ENCODE data around the gene LMAN2L. TPM values are rescaled to one million over a fixed set of nuclear protein-coding genes. Genes with fewer than 3 reads are reported as not detected.

Gene LMAN2L
- total and polyA plus RNA-seq, 2 donors (not counting 1 experiment from before 2014, with no cell fraction given) = 5.7 to 10.7 TPM

- H3K27ac ChIP-seq (ENCODE audit: low read length in 2 of 2) = no peak overlapping the region
- CTCF ChIA-PET = no interaction called here
- intact Hi-C loops (cut with micrococcal nuclease) = no loop called here
- no peak overlapping the region for H2AFZ ChIP-seq (ENCODE audit: insufficient read depth, low read depth, low read length, poor library complexity, severe bottlenecking)
- H3K9me3 ChIP-seq (ENCODE audit: control extremely low read depth in 1 of 3, control insufficient read depth in 2 of 3, insufficient read depth in 1 of 3, low read length in 2 of 3) = no peaks in the 10 kb centered on the region
- Mint-ChIP-seq H3K4me1 (no peaks in the 10 kb centered on the region), H3K9me3 (ENCODE audit: insufficient read depth) (no peaks in the 10 kb centered on the region), H3K27ac (no peak overlapping the region), H3K27me3 (no peaks in the 10 kb centered on the region), H3K4me3 (no peak overlapping the region)
- no peaks in the 10 kb centered on the region for H4K20me1 ChIP-seq (ENCODE audit: control insufficient read depth, insufficient read depth, low read length, poor library complexity, severe bottlenecking)
- POLR2A ChIA-PET = no interaction called here
- no peaks in the 10 kb centered on the region for H3K36me3 ChIP-seq (replicated peaks in 1 of 2; ENCODE audit: control extremely low read depth in 1 of 2, control insufficient read depth in 1 of 2, extremely low read depth in 1 of 2, insufficient read depth in 2 of 2, low read length in 1 of 2)
- 95% methylated on average over 13 of the region's 13 CpGs for WGBS (ENCODE audit: insufficient coverage)
- no peak overlapping the region for H3K9ac ChIP-seq (ENCODE audit: low read length)
- ATAC-seq (ENCODE audit: low read depth) (no peak), DNase-seq (no peak)
- no peaks in the 10 kb centered on the region for H3K4me1 ChIP-seq (ENCODE audit: control insufficient read depth in 2 of 2, insufficient read depth in 2 of 2, low read length in 2 of 2)
- H3K27me3 ChIP-seq (replicated peaks in 1 of 4; ENCODE audit: control extremely low read depth in 1 of 4, control insufficient read depth in 3 of 4, insufficient read depth in 4 of 4, low read length in 3 of 4) = no peaks in the 10 kb centered on the region
- H3K79me2 ChIP-seq (ENCODE audit: control insufficient read depth, insufficient read depth, low read length) = no peaks in the 10 kb centered on the region
- TF ChIP-seq, protein P1, sequence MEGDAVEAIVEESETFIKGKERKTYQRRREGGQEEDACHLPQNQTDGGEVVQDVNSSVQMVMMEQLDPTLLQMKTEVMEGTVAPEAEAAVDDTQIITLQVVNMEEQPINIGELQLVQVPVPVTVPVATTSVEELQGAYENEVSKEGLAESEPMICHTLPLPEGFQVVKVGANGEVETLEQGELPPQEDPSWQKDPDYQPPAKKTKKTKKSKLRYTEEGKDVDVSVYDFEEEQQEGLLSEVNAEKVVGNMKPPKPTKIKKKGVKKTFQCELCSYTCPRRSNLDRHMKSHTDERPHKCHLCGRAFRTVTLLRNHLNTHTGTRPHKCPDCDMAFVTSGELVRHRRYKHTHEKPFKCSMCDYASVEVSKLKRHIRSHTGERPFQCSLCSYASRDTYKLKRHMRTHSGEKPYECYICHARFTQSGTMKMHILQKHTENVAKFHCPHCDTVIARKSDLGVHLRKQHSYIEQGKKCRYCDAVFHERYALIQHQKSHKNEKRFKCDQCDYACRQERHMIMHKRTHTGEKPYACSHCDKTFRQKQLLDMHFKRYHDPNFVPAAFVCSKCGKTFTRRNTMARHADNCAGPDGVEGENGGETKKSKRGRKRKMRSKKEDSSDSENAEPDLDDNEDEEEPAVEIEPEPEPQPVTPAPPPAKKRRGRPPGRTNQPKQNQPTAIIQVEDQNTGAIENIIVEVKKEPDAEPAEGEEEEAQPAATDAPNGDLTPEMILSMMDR (IDR thresholded peaks at IDR 0.05) = no peak
- TF ChIP-seq EZH2 (IDR thresholded peaks at IDR 0.05; ENCODE audit: borderline replicate concordance, insufficient read depth, low read depth, low read length, poor library complexity, severe bottlenecking) = no peak
- no peak overlapping the region for H3K4me2 ChIP-seq (replicated peaks; ENCODE audit: low read depth, low read length, poor library complexity, severe bottlenecking)
- no peak overlapping the region for H3K4me3 ChIP-seq (ENCODE audit: control extremely low read depth in 1 of 5, extremely low read depth in 1 of 5, insufficient read depth in 1 of 5, low read depth in 2 of 5, low read length in 4 of 5)
Measured at GRCh38 chr2:96694816-96695455, 44.9 kb downstream of the LMAN2L start.

DNA sequence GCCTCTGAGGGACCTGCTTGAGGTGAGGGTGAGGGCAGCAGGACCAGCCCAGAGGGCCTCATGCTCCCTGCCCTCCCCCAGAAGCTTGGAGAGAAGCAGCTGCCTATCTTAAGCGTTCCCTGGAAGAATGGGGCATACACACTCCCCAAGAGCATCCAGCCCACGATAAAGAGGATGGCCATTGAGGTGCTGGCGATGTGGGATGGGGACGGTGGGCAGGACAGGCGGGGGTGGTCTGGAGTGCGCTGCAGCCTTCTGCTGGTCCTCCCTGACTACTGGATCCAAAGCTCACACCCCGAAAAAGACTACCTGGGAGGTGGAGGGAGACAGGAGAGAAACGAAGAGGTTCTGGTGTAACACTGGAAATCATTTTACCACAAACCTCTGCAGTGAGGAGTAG, 45.6 kb downstream of the LMAN2L start:
- H3K4me1 Mint-ChIP-seq = no peaks in the 10 kb centered on the region
- Histone ChIP-seq H3K9me3 (ENCODE audit: control extremely low read depth in 1 of 3, control insufficient read depth in 2 of 3, insufficient read depth in 1 of 3, low read length in 2 of 3) (no peaks in the 10 kb centered on the region), H4K20me1 (ENCODE audit: control insufficient read depth, insufficient read depth, low read length, poor library complexity, severe bottlenecking) (no peaks in the 10 kb centered on the region), H3K79me2 (ENCODE audit: control insufficient read depth, insufficient read depth, low read length) (no peaks in the 10 kb centered on the region), H2AFZ (ENCODE audit: insufficient read depth, low read depth, low read length, poor library complexity, severe bottlenecking) (no peak overlapping the region), H3K9ac (ENCODE audit: low read length) (no peak overlapping the region), H3K36me3 (replicated peaks in 1 of 2; ENCODE audit: control extremely low read depth in 1 of 2, control insufficient read depth in 1 of 2, extremely low read depth in 1 of 2, insufficient read depth in 2 of 2, low read length in 1 of 2) (no peaks in the 10 kb centered on the region), H3K4me1 (ENCODE audit: control insufficient read depth in 2 of 2, insufficient read depth in 2 of 2, low read length in 2 of 2) (no peaks in the 10 kb centered on the region), H3K4me3 (ENCODE audit: control extremely low read depth in 1 of 5, extremely low read depth in 1 of 5, insufficient read depth in 1 of 5, low read depth in 2 of 5, low read length in 4 of 5) (no peak overlapping the region), H3K27ac (ENCODE audit: low read length in 2 of 2) (no peak overlapping the region), H3K4me2 (replicated peaks; ENCODE audit: low read depth, low read length, poor library complexity, severe bottlenecking) (no peak overlapping the region), H3K27me3 (replicated peaks in 1 of 4; ENCODE audit: control extremely low read depth in 1 of 4, control insufficient read depth in 3 of 4, insufficient read depth in 4 of 4, low read length in 3 of 4) (no peaks in the 10 kb centered on the region)
- TF ChIP-seq, protein P1 (IDR thresholded peaks at IDR 0.05) = no peak
- no peak for TF ChIP-seq EZH2 (IDR thresholded peaks at IDR 0.05; ENCODE audit: borderline replicate concordance, insufficient read depth, low read depth, low read length, poor library complexity, severe bottlenecking)
- H3K27ac Mint-ChIP-seq = no peak overlapping the region
- ChIA-PET POLR2A (no interaction called here), CTCF (no interaction called here)
- ATAC-seq (ENCODE audit: low read depth) (no peak), DNase-seq (no peak)
- 95% methylated on average over 4 of the region's 8 CpGs for WGBS (ENCODE audit: insufficient coverage)
- no peaks in the 10 kb centered on the region for H3K27me3 Mint-ChIP-seq
- intact Hi-C loops (cut with micrococcal nuclease) = no loop called here
- no peak overlapping the region for H3K4me3 Mint-ChIP-seq
- no peaks in the 10 kb centered on the region for H3K9me3 Mint-ChIP-seq (ENCODE audit: insufficient read depth)

All from B cell (primary cell).